Adipocyte (in vitro differentiated cells): ENCODE results near the gene FAM53B.

Source experiments
- DNase-seq: peaks from one replicate; pipeline ENCODE4 v3.0.0-alpha.2; 2015; ENCODE audit warnings: low read depth
- H3K27me3 ChIP-seq: replicated peaks from 2 replicates; pipeline ENCODE4 v1.7.0; 2013; ENCODE audit warnings: mild to moderate bottlenecking, low read length, moderate library complexity; ENCODE audit not compliant: control insufficient read depth, insufficient read depth
- H3K36me3 ChIP-seq: 2 replicates; pipeline ENCODE4 v1.7.0; 2013; ENCODE audit warnings: low read length, mild to moderate bottlenecking, moderate library complexity; ENCODE audit not compliant: control insufficient read depth, insufficient read depth, severe bottlenecking
- H3K4me1 ChIP-seq: 2 replicates; pipeline ENCODE4 v1.7.0; 2013; ENCODE audit warnings: mild to moderate bottlenecking, low read length, moderate library complexity; ENCODE audit not compliant: control insufficient read depth, insufficient read depth
- H3K4me3 ChIP-seq: 2 replicates; pipeline ENCODE4 v1.7.0; 2013; ENCODE audit warnings: mild to moderate bottlenecking, low read length, moderate library complexity
- H3K9ac ChIP-seq: 2 replicates; pipeline ENCODE4 v1.7.0; 2013; ENCODE audit warnings: mild to moderate bottlenecking, low read length, moderate library complexity
- H3K9me3 ChIP-seq: 2 replicates; pipeline ENCODE4 v1.7.0; 2013; ENCODE audit warnings: mild to moderate bottlenecking, low read length, moderate library complexity; ENCODE audit not compliant: control insufficient read depth

Gene FAM53B

GRCh38 chr10:124698545-124699469, 45.4 kb downstream of the FAM53B start:
- no peaks in the 10 kb centered on the region for H3K9me3 ChIP-seq
- no peak overlapping the region for H3K9ac ChIP-seq
- peaks cover 39% of the 10 kb centered on the region for H3K4me1 ChIP-seq
- H3K36me3 ChIP-seq: peaks cover 17% of the 10 kb centered on the region
- DNase-seq: no peak
- H3K4me3 ChIP-seq: no peak overlapping the region
- no peaks in the 10 kb centered on the region for H3K27me3 ChIP-seq

GRCh38 chr10:124697837-124698544, 46.2 kb downstream of the FAM53B start:
- H3K27me3 ChIP-seq: no peaks in the 10 kb centered on the region
- no peak for DNase-seq
- H3K9ac ChIP-seq: no peak overlapping the region
- no peak overlapping the region for H3K4me3 ChIP-seq
- H3K4me1 ChIP-seq: peaks cover 31% of the 10 kb centered on the region
- H3K36me3 ChIP-seq: peaks cover 22% of the 10 kb centered on the region
- no peaks in the 10 kb centered on the region for H3K9me3 ChIP-seq

- H3K4me3 ChIP-seq: no peak overlapping the region
- no peaks in the 10 kb centered on the region for H3K27me3 ChIP-seq
- DNase-seq: no peak
- peaks cover 25% of the 10 kb centered on the region for H3K4me1 ChIP-seq
- no peak overlapping the region for H3K9ac ChIP-seq
- no peaks in the 10 kb centered on the region for H3K9me3 ChIP-seq
- peaks cover 26% of the 10 kb centered on the region for H3K36me3 ChIP-seq
These were observed 46.7 kb downstream of the FAM53B start for GRCh38 chr10:124697443-124697836.

- H3K9me3 ChIP-seq: no peaks in the 10 kb centered on the region
- no peaks in the 10 kb centered on the region for H3K27me3 ChIP-seq
- H3K4me1 ChIP-seq: peaks cover 18% of the 10 kb centered on the region
- H3K4me3 ChIP-seq: no peak overlapping the region
- no peak for DNase-seq
- peaks cover 27% of the 10 kb centered on the region for H3K36me3 ChIP-seq
- H3K9ac ChIP-seq: no peak overlapping the region
These were observed 47.5 kb downstream of the FAM53B start for GRCh38 chr10:124696446-124697392.

- Histone ChIP-seq H3K9me3 (no peaks in the 10 kb centered on the region), H3K4me3 (no peak overlapping the region), H3K36me3 (peaks cover 40% of the 10 kb centered on the region), H3K4me1 (peaks cover 3% of the 10 kb centered on the region), H3K9ac (no peak overlapping the region), H3K27me3 (no peaks in the 10 kb centered on the region)
- DNase-seq: no peak
These were observed 48.9 kb downstream of the FAM53B start for GRCh38 chr10:124695259-124695658.

- H3K36me3 ChIP-seq: peaks cover 46% of the 10 kb centered on the region
- H3K9ac ChIP-seq: no peak overlapping the region
- no peaks in the 10 kb centered on the region for H3K4me1 ChIP-seq
- no peak for DNase-seq
- no peaks in the 10 kb centered on the region for H3K27me3 ChIP-seq
- H3K9me3 ChIP-seq: no peaks in the 10 kb centered on the region
- H3K4me3 ChIP-seq: no peak overlapping the region
These were observed 49.5 kb downstream of the FAM53B start for GRCh38 chr10:124694481-124695220.

- Histone ChIP-seq H3K4me1 (no peaks in the 10 kb centered on the region), H3K27me3 (no peaks in the 10 kb centered on the region), H3K9me3 (no peaks in the 10 kb centered on the region), H3K9ac (no peak overlapping the region), H3K4me3 (no peak overlapping the region), H3K36me3 (peaks cover 52% of the 10 kb centered on the region)
- DNase-seq: no peak
These were observed 50.3 kb downstream of the FAM53B start for GRCh38 chr10:124693801-124694416.

GRCh38 chr10:124693396-124693795, 50.8 kb downstream of the FAM53B start:
- DNase-seq: no peak
- H3K36me3 ChIP-seq: peaks cover 56% of the 10 kb centered on the region
- H3K27me3 ChIP-seq: no peaks in the 10 kb centered on the region
- H3K9me3 ChIP-seq: no peaks in the 10 kb centered on the region
- no peaks in the 10 kb centered on the region for H3K4me1 ChIP-seq
- H3K4me3 ChIP-seq: no peak overlapping the region
- H3K9ac ChIP-seq: no peak overlapping the region

GRCh38 chr10:124692100-124692446, 52.1 kb downstream of the FAM53B start:
- Histone ChIP-seq H3K4me3 (no peak overlapping the region), H3K4me1 (no peaks in the 10 kb centered on the region), H3K9ac (no peak overlapping the region), H3K36me3 (peaks cover 62% of the 10 kb centered on the region), H3K9me3 (no peaks in the 10 kb centered on the region), H3K27me3 (no peaks in the 10 kb centered on the region)
- no peak for DNase-seq

- Histone ChIP-seq H3K9ac (no peak overlapping the region), H3K27me3 (no peaks in the 10 kb centered on the region), H3K4me1 (no peaks in the 10 kb centered on the region), H3K36me3 (peaks cover 62% of the 10 kb centered on the region), H3K9me3 (no peaks in the 10 kb centered on the region), H3K4me3 (no peak overlapping the region)
- DNase-seq: no peak
These were observed 52.6 kb downstream of the FAM53B start for GRCh38 chr10:124691421-124692099.
